K562 (cell line): Measurements from ENCODE around the gene POLRMT. TPM values are rescaled to one million over a fixed set of nuclear protein-coding genes. Genes with fewer than 3 reads are reported as not detected.

Experiments
- DDX20 ChIP-seq: fragments of 450-650 bp; IDR thresholded peaks from 2 replicates; pipeline ENCODE4 v1.6.1; 2016; ENCODE audit warnings: missing genetic modification characterization, low read depth, mild to moderate bottlenecking, missing compliant biosample characterization, moderate library complexity
- E2F8 ChIP-seq: fragments of 450-650 bp; IDR thresholded peaks from 2 replicates; pipeline ENCODE4 v1.7.1; 2018; ENCODE audit warnings: mild to moderate bottlenecking, low read depth; ENCODE audit not compliant: partially characterized antibody
- ESRRB ChIP-seq: fragments of 250-450 bp; sonication (Bioruptor Pico); IDR thresholded peaks from 2 replicates; pipeline ENCODE4 v1.5.0; 2020; ENCODE audit warnings: mild to moderate bottlenecking, moderate library complexity, borderline replicate concordance
- ETV5 ChIP-seq: sonication (generic); formaldehyde crosslinking; IDR thresholded peaks from 2 replicates; pipeline ENCODE4 v1.4.0; 2020; ENCODE audit warnings: low read depth, mild to moderate bottlenecking, missing genetic modification reagents
- GMEB1 ChIP-seq: fragments of 250-450 bp; sonication (Bioruptor Pico); IDR thresholded peaks from 2 replicates; pipeline ENCODE4 v1.4.0; 2020; ENCODE audit warnings: mild to moderate bottlenecking
- ILF3 ChIP-seq: fragments of 450-650 bp; IDR thresholded peaks from 2 replicates; pipeline ENCODE4 v1.6.1; 2018; ENCODE audit warnings: antibody characterized with exemption, mild to moderate bottlenecking, moderate library complexity, borderline replicate concordance
- KDM4B ChIP-seq, 2 experiments: fragments of 450-650 bp in 1 of 2; sonication (generic) in 1 of 2; IDR thresholded peaks; 2 replicates each; pipeline ENCODE4 v1.6.1; 2016 to 2017; ENCODE audit warnings: borderline replicate concordance in 2 of 2, antibody characterized with exemption in 1 of 2, low read depth in 1 of 2, mild to moderate bottlenecking in 1 of 2
- L3MBTL2 ChIP-seq: fragments of 450-650 bp; IDR thresholded peaks from 2 replicates; pipeline ENCODE4 v1.6.1; 2016; ENCODE audit warnings: mild to moderate bottlenecking, moderate library complexity
- THAP7 ChIP-seq: fragments of 250-450 bp; sonication (Bioruptor Pico); IDR thresholded peaks from 2 replicates; pipeline ENCODE4 v1.5.0; 2021
- ZBTB33 ChIP-seq: sonication (generic); formaldehyde crosslinking; IDR thresholded peaks from 2 replicates; pipeline ENCODE4 v1.8.1; 2023; ENCODE audit warnings: mild to moderate bottlenecking, missing genetic modification reagents
- ZC3H11A ChIP-seq: IDR thresholded peaks from 2 replicates; pipeline ENCODE4 v1.6.1; 2012; ENCODE audit warnings: low read depth, low read length, improper control_type of control experiment
- ZFP36 ChIP-seq: fragments of 150-350 bp; IDR thresholded peaks from 2 replicates; pipeline ENCODE4 v1.6.1; 2018; ENCODE audit warnings: low read length, low read depth; ENCODE audit not compliant: partially characterized antibody
- ZNF197 ChIP-seq: fragments of 200-800 bp; sonication (Bioruptor generic); IDR thresholded peaks from 2 replicates; pipeline ENCODE4 v1.6.1; 2016; ENCODE audit warnings: low read depth, missing genetic modification characterization, missing compliant biosample characterization
- ZNF217 ChIP-seq: sonication (generic); formaldehyde crosslinking; IDR thresholded peaks from 2 replicates; pipeline ENCODE4 v1.8.0; 2022; ENCODE audit warnings: mild to moderate bottlenecking, missing genetic modification reagents
- ZNF518B ChIP-seq: fragments of 250-450 bp; sonication (Bioruptor Pico); IDR thresholded peaks from 2 replicates; pipeline ENCODE4 v1.5.0; 2021; ENCODE audit warnings: mild to moderate bottlenecking, moderate library complexity
- polyA plus RNA-seq, 8 experiments: library from polyadenylated mRNA; depleted of rRNA in 4 of 8; stranded (reverse) in 5 of 8; unstranded in 3 of 8; fragments of >200 nt; fragmentation: Nextera tagmentation in 2 of 8; fragmentation: Illumina TruSeq in 1 of 8; extraction: Ambion mirVana in 2 of 8; extraction: Trizol in 1 of 8; gene quantifications; 2 replicates each; pipeline versions ENCODE4 v1.2.1 to v1.2.3, GENCODE V29; 2011 to 2014; ENCODE audit warnings: inconsistent platforms in 1 of 8, missing spikeins in 1 of 8
- total RNA-seq, 7 experiments: library from RNA; depleted of rRNA in 6 of 7; stranded (reverse); fragments of >200 nt in 6 of 7; fragmentation: Illumina TruSeq in 2 of 7; extraction: Trizol in 2 of 7; gene quantifications; 2 replicates each; pipeline versions ENCODE4 v1.2.1 to v1.2.3, GENCODE V29; 2011 to 2021; ENCODE audit warnings: low replicate concordance in 1 of 7

POLRMT gene
- total and polyA plus RNA-seq, 9 of the 15 experiments (the other 6 are each of a cell fraction or from before 2014, with no cell fraction given), result 30.3 to 144 (median 68.0) TPM

- TF ChIP-seq DDX20 (tag) (no peak), ETV5 (CRISPR knock-in tag) (peak; percentile 48; the same call in 1 of the 2 replicates), ZBTB33 (peak; percentile 71; the same call in 1 of the 2 replicates), ZNF197 (CRISPR knock-in tag) (no peak), ZNF217 (CRISPR knock-in tag) (no peak), ZNF518B (CRISPR knock-in tag) (no peak), THAP7 (CRISPR knock-in tag) (0 out of 2 replicates have a peak, but pooled peaks have one; percentile 57), KDM4B (IDR thresholded peaks at IDR 0.05; ENCODE audit: borderline replicate concordance in 2 of 2, low read depth in 1 of 2) (peak in 1 of 2 experiments; percentile 83; a peak in 1 of 4 replicates), ZFP36 (peak; percentile 52), ESRRB (no peak), E2F8 (peak; percentile 69), ZC3H11A (no peak; the same call in 1 of the 2 replicates), L3MBTL2 (0 out of 2 replicates have a peak, but pooled peaks have one; percentile 19), ILF3 (no peak; the same call in 1 of the 2 replicates), GMEB1 (CRISPR knock-in tag) (no peak)
Observed at GRCh38 chr19:584240-585001, 48.9 kb downstream of the POLRMT start (continued).
